Thoracic aorta (tissue), 2 donors: ENCODE results near the gene ZNF451. TPM values are rescaled to one million over a fixed set of nuclear protein-coding genes. Genes with fewer than 3 reads are reported as not detected.

Experiments
- ATAC-seq: fragments of 150-250 bp; one replicate; pipeline ENCODE4 v1.8.0; 2017; ENCODE audit warnings: low read depth; ENCODE audit not compliant: insufficient number of reproducible peaks, low FRiP score
- DNase-seq: peaks from one replicate; pipeline ENCODE4 v3.0.0-alpha.2; 2020; ENCODE audit warnings: low spot score
- H3K27ac ChIP-seq, 2 donors: fragments of 200-600 bp; sonication (generic); 1 replicate in 1 of 2; 2 replicates in 1 of 2; pipeline ENCODE4 v1.5.1; 2016; ENCODE audit warnings: mild to moderate bottlenecking in 2 of 2, moderate library complexity in 2 of 2
- H3K27me3 ChIP-seq: fragments of 200-600 bp; sonication (generic); replicated peaks from 2 replicates; pipeline ENCODE4 v1.6.0; 2016; ENCODE audit warnings: mild to moderate bottlenecking; ENCODE audit not compliant: insufficient read depth
- H3K36me3 ChIP-seq: fragments of 200-600 bp; sonication (generic); one replicate; pipeline ENCODE4 v1.5.1; 2016
- H3K4me1 ChIP-seq, 2 donors: fragments of 200-600 bp; sonication (generic); 1 replicate in 1 of 2; 2 replicates in 1 of 2; pipeline versions ENCODE4 v1.5.1 to v1.6.0; 2016; ENCODE audit warnings: low read depth in 2 of 2, mild to moderate bottlenecking in 1 of 2; ENCODE audit not compliant: control insufficient read depth in 1 of 2
- H3K4me3 ChIP-seq: fragments of 200-600 bp; sonication (generic); 2 replicates; pipeline ENCODE4 v1.5.1; 2016; ENCODE audit warnings: mild to moderate bottlenecking
- H3K9me3 ChIP-seq: fragments of 200-600 bp; sonication (generic); 2 replicates; pipeline ENCODE4 v1.5.1; 2016
- CTCF ChIP-seq: fragments of 200-600 bp; sonication (generic); IDR thresholded peaks from one replicate; pipeline ENCODE4 v1.5.1; 2019; ENCODE audit warnings: antibody characterized with exemption
- total RNA-seq, 2 donors: library from RNA; depleted of rRNA; stranded (reverse); fragments of >200 nt; gene quantifications; one replicate each; pipeline versions ENCODE4 v1.1.0 to v1.2.3, GENCODE V29; 2016

The ZNF451 gene
- total RNA-seq, 2 donors from 2014 or later, result 45.6 to 65.0 TPM

- DNase-seq (no peak), ATAC-seq (no peak)
- Histone ChIP-seq H3K4me1 (peaks cover 0 to 3% of the 10 kb centered on the region in 2 donors), H3K4me3 (no peak overlapping the region), H3K27ac (no peak overlapping the region), H3K36me3 (no peaks in the 10 kb centered on the region), H3K27me3 (no peaks in the 10 kb centered on the region), H3K9me3 (no peaks in the 10 kb centered on the region)
- TF ChIP-seq CTCF, result no peak
Measured at GRCh38 chr6:57109880-57110279, 19.9 kb downstream of the ZNF451 start.

- Histone ChIP-seq H3K36me3 (no peaks in the 10 kb centered on the region), H3K27me3 (no peaks in the 10 kb centered on the region), H3K27ac (no peak overlapping the region), H3K9me3 (no peaks in the 10 kb centered on the region), H3K4me3 (no peak overlapping the region), H3K4me1 (peaks cover 5 to 14% of the 10 kb centered on the region in 2 donors)
- ATAC-seq (no peak), DNase-seq (no peak)
- no peak for TF ChIP-seq CTCF
Measured at GRCh38 chr6:57113105-57113504, 23.1 kb downstream of the ZNF451 start.

- H3K9me3 ChIP-seq, result no peaks in the 10 kb centered on the region
- no peaks in the 10 kb centered on the region for H3K27me3 ChIP-seq
- TF ChIP-seq CTCF, result no peak
- ATAC-seq, result peak; percentile 45
- no peak for DNase-seq
- H3K4me3 ChIP-seq, result no peak overlapping the region
- peaks cover 2 to 14% of the 10 kb centered on the region in 2 donors for H3K4me1 ChIP-seq
- no peak overlapping the region for H3K27ac ChIP-seq
- no peaks in the 10 kb centered on the region for H3K36me3 ChIP-seq
Measured at GRCh38 chr6:57116776-57117175, 26.8 kb downstream of the ZNF451 start.

- DNase-seq (no peak), ATAC-seq (no peak)
- Histone ChIP-seq H3K27ac (no peak overlapping the region), H3K27me3 (no peaks in the 10 kb centered on the region), H3K9me3 (no peaks in the 10 kb centered on the region), H3K4me3 (no peak overlapping the region), H3K36me3 (no peaks in the 10 kb centered on the region), H3K4me1 (peaks cover 2 to 14% of the 10 kb centered on the region in 2 donors)
- no peak for TF ChIP-seq CTCF
Measured at GRCh38 chr6:57117796-57118195, 27.8 kb downstream of the ZNF451 start.

GRCh38 chr6:57123111-57123510 is 33.1 kb downstream of the ZNF451 start:
- Histone ChIP-seq H3K36me3 (no peaks in the 10 kb centered on the region), H3K27ac (no peak overlapping the region), H3K9me3 (no peaks in the 10 kb centered on the region), H3K4me1 (no peaks in the 10 kb centered on the region), H3K27me3 (no peaks in the 10 kb centered on the region), H3K4me3 (no peak overlapping the region)
- ATAC-seq (no peak), DNase-seq (no peak)
- TF ChIP-seq CTCF, result no peak
